Heart right ventricle (tissue), 16 donors: Measurements from ENCODE around the gene ANKRD22. TPM values are rescaled to one million over a fixed set of nuclear protein-coding genes. Genes with fewer than 3 reads are reported as not detected.
A peak's percentile ranks its signal among the peaks of the same experiment; 100 is the strongest.
"Not testable (repeated sequence)": the region's sequence is repeated elsewhere in the genome, so short reads cannot be mapped to it uniquely, and the experiment has no call there.

Experiments used
- ATAC-seq, 8 donors: fragments of 200-7000 bp; cut with Tn5 transposase; one replicate each; pipeline ENCODE4 v1.9.1; 2020; ENCODE audit warnings: mild to moderate bottlenecking in 8 of 8, moderate library complexity in 8 of 8, moderate number of reproducible peaks in 1 of 8
- DNase-seq, 2 donors: peaks; one replicate each; pipeline ENCODE4 v3.0.0-alpha.2; 2020
- H3K27ac ChIP-seq, 10 donors: fragments of 200-600 bp; sonication (generic) in 2 of 10; one replicate each; pipeline versions ENCODE4 v1.5.0 to v1.8.0; 2020 to 2022; ENCODE audit warnings: mild to moderate bottlenecking in 3 of 10
- H3K27me3 ChIP-seq, 7 donors: fragments of 200-600 bp; one replicate each; pipeline ENCODE4 v1.8.0; 2021 to 2022; ENCODE audit warnings: mild to moderate bottlenecking in 2 of 7
- H3K36me3 ChIP-seq, 9 donors: fragments of 200-600 bp; sonication (generic) in 1 of 9; one replicate each; pipeline versions ENCODE4 v1.5.0 to v1.8.0; 2020 to 2022; ENCODE audit warnings: mild to moderate bottlenecking in 2 of 9
- H3K4me1 ChIP-seq, 9 donors: fragments of 200-600 bp; sonication (generic) in 1 of 9; one replicate each; pipeline versions ENCODE4 v1.5.0 to v1.8.0; 2020 to 2022; ENCODE audit warnings: mild to moderate bottlenecking in 4 of 9
- H3K4me3 ChIP-seq, 10 donors: fragments of 200-600 bp; sonication (generic) in 2 of 10; one replicate each; pipeline versions ENCODE4 v1.5.0 to v1.8.0; 2020 to 2022; ENCODE audit warnings: mild to moderate bottlenecking in 7 of 10, moderate library complexity in 2 of 10
- H3K9me3 ChIP-seq, 11 donors: fragments of 200-600 bp in 10 of 11; sonication (generic) in 2 of 11; one replicate each; pipeline versions ENCODE4 v1.5.0 to v1.8.0; 2013 to 2022; ENCODE audit warnings: mild to moderate bottlenecking in 2 of 11, control low read depth in 1 of 11, moderate library complexity in 1 of 11
- WGBS, 2 donors: extraction: QIAGEN DNeasy Blood & Tissue Kit; methylation state at CpG; one replicate each; pipeline ENCODE4 v1.1.7; 2013; ENCODE audit warnings: inconsistent platforms in 1 of 2; 5-methylcytosine and 5-hydroxymethylcytosine counted together
- intact Hi-C, 10 donors: fragments of 100-400 bp; cut with DNase I; formaldehyde crosslinking; loops; one replicate each; pipeline versions ENCODE4 v1.11.1 to v1.14.2; 2022
- polyA plus RNA-seq, 2 donors: library from polyadenylated mRNA; stranded (reverse); fragments of 200-250 nt; gene quantifications; one replicate each; pipeline ENCODE4 v1.2.3, GENCODE V29; 2013
- total RNA-seq, 10 donors: library from RNA; stranded (reverse); fragmentation: NEBNext Ultra II Directional in 3 of 10; extraction: Animal tissue kit (Norgen Biotek cat#: 25700) in 3 of 10; gene quantifications; one replicate each; pipeline versions ENCODE4 v1.2.1 to v1.2.4, GENCODE V29; 2021 to 2023
- TF ChIP-seq, protein P1 (sequence below), 9 donors: fragments of 200-600 bp; sonication (generic) in 2 of 9; IDR thresholded peaks; one replicate each; pipeline versions ENCODE4 v1.5.0 to v1.8.0; 2021 to 2022; ENCODE audit warnings: antibody characterized with exemption in 9 of 9, mild to moderate bottlenecking in 5 of 9, moderate library complexity in 1 of 9
- donor health status: Arrhythmogenic right ventricular cardiomyopathy.
- donor health status: ischemic (EF 13 %, LVEDD 7.1; RV severe dilation, severe dysfunction).
- donor health status: healthy with polysubstance abuse.
- donor health status: DM: no; HTN: yes; CAD: no.
- donor health status: DM: no; HTN: no; CAD: no.
- donor health status: ischemic (EF 25% LVEDD 6.9; RV normal size, moderate dysfunction).
- donor health status: ischemic (EF 25% LVEDD 5.7; RV mildly dilated, moderate dysfunction).
- donor health status: healthy.
- donor health status: DM: yes; HTN: yes; CAD: no.
- donor health status: Ischemic cardiomyopathy.
- donor health status: ischemic (EF 35%, LVEDD 5.7; RV mildly dilated, moderate dysfunction).
- donor health status: nonischemic (EF 11% LVEDD 7.7; RV severe dilation, severe dysfunction).
- donor health status: DM: yes; HTN: yes; CAD: no.
- donor health status: PGD.
- donor health status: ischemic (EF 29% LVEDD 5.4; RV normal size, mild dysfunction).
- donor health status: nonischemic (EF 23%, LVEDD 6.1; RV moderate dilation, normal function).

Gene ANKRD22
- total and polyA plus RNA-seq, 12 donors = 0.12 to 4.9 (median 0.15) TPM; not detected in 8

DNA sequence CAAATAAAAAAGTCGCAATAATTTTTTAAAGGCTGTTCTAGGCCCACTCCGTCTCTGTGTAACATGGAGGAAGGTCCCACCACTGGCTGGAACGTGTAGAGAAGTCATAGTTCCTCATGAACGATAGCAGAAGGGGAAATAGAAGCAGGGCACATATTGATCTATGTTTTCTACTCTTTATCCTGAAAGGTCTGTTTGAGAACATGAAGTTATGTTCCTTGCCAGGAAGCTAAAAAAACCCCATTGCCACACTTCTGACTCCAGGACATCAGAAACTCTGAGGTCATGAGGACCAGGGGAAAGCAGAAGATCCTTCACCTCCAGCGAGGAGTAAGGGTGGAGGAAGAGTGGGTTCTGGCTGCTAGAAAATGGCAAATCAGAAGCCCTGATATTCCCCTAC is 10.8 kb downstream of the ANKRD22 start:
- DNase-seq (no peak), ATAC-seq (no peak)
- Histone ChIP-seq H3K36me3 (no peaks in the 10 kb centered on the region), H3K27me3 (peaks cover 0 to 4% (median 0%) of the 10 kb centered on the region in 7 donors), H3K4me3 (no peak overlapping the region), H3K9me3 (no peaks in the 10 kb centered on the region), H3K27ac (peak overlapping the region in 1 of 10 donors; percentile 71), H3K4me1 (peaks cover 0 to 26% (median 0%) of the 10 kb centered on the region in 9 donors)
- intact Hi-C loops = loop anchor here in 1 of 10 donors (10.0 kb wide), 1 partner anchor 154 kb away; the partner anchor contains the start of gene FAS
- 90 to 93% methylated on average over 5 of the region's 5 CpGs for WGBS, 2 donors
- TF ChIP-seq, protein P1, sequence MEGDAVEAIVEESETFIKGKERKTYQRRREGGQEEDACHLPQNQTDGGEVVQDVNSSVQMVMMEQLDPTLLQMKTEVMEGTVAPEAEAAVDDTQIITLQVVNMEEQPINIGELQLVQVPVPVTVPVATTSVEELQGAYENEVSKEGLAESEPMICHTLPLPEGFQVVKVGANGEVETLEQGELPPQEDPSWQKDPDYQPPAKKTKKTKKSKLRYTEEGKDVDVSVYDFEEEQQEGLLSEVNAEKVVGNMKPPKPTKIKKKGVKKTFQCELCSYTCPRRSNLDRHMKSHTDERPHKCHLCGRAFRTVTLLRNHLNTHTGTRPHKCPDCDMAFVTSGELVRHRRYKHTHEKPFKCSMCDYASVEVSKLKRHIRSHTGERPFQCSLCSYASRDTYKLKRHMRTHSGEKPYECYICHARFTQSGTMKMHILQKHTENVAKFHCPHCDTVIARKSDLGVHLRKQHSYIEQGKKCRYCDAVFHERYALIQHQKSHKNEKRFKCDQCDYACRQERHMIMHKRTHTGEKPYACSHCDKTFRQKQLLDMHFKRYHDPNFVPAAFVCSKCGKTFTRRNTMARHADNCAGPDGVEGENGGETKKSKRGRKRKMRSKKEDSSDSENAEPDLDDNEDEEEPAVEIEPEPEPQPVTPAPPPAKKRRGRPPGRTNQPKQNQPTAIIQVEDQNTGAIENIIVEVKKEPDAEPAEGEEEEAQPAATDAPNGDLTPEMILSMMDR (IDR thresholded peaks at IDR 0.05) = no peak

DNA sequence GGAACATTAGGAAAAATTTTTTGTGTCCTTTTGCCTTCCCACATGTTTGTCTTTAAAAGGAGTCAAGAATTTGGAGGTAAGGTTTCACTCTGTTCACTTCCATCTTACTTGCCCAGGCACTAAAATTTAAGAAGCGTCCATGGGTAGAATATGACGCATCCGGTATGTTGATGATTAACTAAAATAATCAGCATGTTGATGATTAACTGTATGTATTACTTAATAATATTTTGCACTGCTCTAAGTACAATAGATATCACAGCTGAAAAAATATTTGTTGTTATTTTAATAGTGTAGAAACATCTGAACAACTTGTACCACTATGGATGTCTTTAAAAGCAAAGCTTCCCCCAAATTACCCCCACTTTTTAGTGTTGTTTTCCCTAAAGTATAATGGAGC is 11.5 kb downstream of the ANKRD22 start:
- WGBS, 2 donors = 95% methylated on average over 3 of the region's 3 CpGs
- ATAC-seq (no peak), DNase-seq (no peak)
- intact Hi-C loops = loop anchor here in 1 of 10 donors (10.0 kb wide), 1 partner anchor 155 kb away; the partner anchor contains the start of gene FAS
- Histone ChIP-seq H3K4me1 (peaks cover 0 to 32% (median 0%) of the 10 kb centered on the region in 9 donors), H3K36me3 (no peaks in the 10 kb centered on the region), H3K27ac (no peak overlapping the region), H3K4me3 (no peak overlapping the region), H3K27me3 (peaks cover 0 to 3% (median 0%) of the 10 kb centered on the region in 7 donors), H3K9me3 (no peaks in the 10 kb centered on the region)
- TF ChIP-seq, protein P1 (IDR thresholded peaks at IDR 0.05) = no peak

DNA sequence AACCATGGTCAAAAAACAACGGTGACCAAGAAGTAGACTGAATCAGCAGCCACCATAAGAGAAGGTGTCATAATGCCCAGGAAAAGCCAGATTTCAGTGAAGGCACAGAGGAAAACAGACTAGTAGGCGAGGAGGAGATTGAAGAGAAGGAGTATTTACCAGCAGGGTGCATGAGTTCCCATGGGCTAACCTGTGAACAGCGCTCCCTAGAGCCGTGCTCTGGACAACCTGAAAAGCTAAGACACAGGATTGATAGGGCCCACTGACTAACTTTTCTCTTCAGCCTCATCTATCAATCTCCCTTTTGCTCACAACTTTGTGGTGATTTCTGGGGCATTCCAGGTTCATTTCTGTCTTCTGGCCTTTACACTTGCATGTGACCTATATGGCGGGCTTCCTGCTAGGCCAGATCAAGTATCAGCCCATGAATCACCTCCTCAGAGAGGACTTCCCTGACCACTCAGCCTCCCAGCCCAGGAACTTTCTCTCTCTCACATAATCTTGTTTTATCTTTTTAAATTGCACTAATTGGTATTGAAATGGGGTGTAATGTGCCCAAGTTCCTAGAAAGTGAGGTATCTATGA is 12.8 kb downstream of the ANKRD22 start:
- H3K4me3 ChIP-seq = no peak overlapping the region
- no peaks in the 10 kb centered on the region for H3K36me3 ChIP-seq
- ATAC-seq (no peak), DNase-seq (no peak)
- intact Hi-C loops = loop anchor here (5.0 to 10.0 kb wide), 9 partner anchors 38 to 378 kb away; partner anchors contain the start of genes FAS (in 2 of the 10) and STAMBPL1 (in 2 of the 10)
- peaks cover 0 to 3% (median 0%) of the 10 kb centered on the region in 7 donors for H3K27me3 ChIP-seq
- H3K9me3 ChIP-seq = no peaks in the 10 kb centered on the region
- 93 to 94% methylated on average over 5 of the region's 5 CpGs for WGBS, 2 donors
- TF ChIP-seq, protein P1 (IDR thresholded peaks at IDR 0.05) = no peak
- no peak overlapping the region for H3K27ac ChIP-seq
- peaks cover 0 to 44% (median 0%) of the 10 kb centered on the region in 9 donors for H3K4me1 ChIP-seq

DNA sequence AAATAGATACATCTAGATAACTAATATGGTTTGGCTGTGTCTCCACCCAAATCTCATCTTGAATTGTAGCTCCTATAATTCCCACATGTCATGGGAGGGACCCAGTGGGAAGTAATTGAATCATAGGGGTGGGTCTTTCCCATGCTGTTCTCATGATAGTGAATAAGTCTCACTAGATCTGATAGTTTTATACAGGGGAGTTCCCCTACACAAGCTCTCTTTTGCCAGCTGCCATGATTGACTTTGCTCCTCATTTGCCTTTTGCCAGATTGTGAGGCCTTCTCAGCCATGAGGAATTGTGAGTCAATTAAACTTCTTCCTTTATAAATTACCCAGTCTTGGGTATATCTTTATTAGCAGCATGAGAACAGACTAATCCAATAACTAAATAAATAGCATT is 14.0 kb downstream of the ANKRD22 start:
- not testable (repeated sequence) for H3K27me3 ChIP-seq, DNase-seq, H3K36me3 ChIP-seq, H3K27ac ChIP-seq, ATAC-seq, H3K9me3 ChIP-seq, H3K4me3 ChIP-seq
- peaks cover 0 to 52% (median 0%) of the 10 kb centered on the region in 9 donors for H3K4me1 ChIP-seq
- intact Hi-C loops = loop anchor here (1.0 to 10.0 kb wide), 12 partner anchors 40 to 380 kb away; partner anchors contain the start of genes FAS (in 2 of the 10) and STAMBPL1 (in 2 of the 10)

DNA sequence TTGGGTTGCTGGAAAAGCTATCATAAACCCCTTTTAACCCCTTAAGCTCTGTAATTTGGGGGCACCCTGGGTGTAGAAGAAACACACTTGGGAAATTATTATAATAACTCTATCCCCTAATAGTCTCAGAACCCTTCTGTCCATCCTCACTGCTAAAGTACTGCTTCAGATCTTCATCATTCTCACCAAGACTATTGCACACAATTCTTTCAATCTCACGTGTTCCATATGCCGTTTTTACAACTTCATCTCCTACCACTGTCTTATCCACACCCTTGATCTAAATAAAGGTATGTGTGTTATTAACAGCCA is 15.8 kb downstream of the ANKRD22 start:
- WGBS, 2 donors = 10 to 14% methylated on average over 2 of the region's 2 CpGs
- ATAC-seq = peak in 3 of 8 donors; percentile 10 to 12 (median 11)
- Histone ChIP-seq H3K4me3 (no peak overlapping the region), H3K27me3 (peaks cover 0 to 9% (median 0%) of the 10 kb centered on the region in 7 donors), H3K4me1 (peaks cover 0 to 42% (median 0%) of the 10 kb centered on the region in 9 donors), H3K36me3 (no peaks in the 10 kb centered on the region), H3K27ac (no peak overlapping the region), H3K9me3 (no peaks in the 10 kb centered on the region)
- DNase-seq = no peak
- TF ChIP-seq, protein P1 (IDR thresholded peaks at IDR 0.05) = peak in 2 of 9 donors; percentile 1 to 37
- intact Hi-C loops = loop anchor here (1.0 to 10.0 kb wide), 15 partner anchors 41 to 381 kb away; partner anchors contain the start of genes FAS (in 2 of the 10) and STAMBPL1 (in 2 of the 10)
